Endothelial cell of umbilical vein (primary cell): ENCODE results near the gene SLC28A1.

Experiments
- POLR2A ChIP-seq: IDR thresholded peaks from 2 replicates; pipeline ENCODE4 v1.6.1; 2012; ENCODE audit warnings: low read depth, mild to moderate bottlenecking, control low read depth, low read length
- TF ChIP-seq, protein P1 (sequence below), 2 donors: IDR thresholded peaks; 1 replicate in 1 of 2; 2 replicates in 1 of 2; pipeline ENCODE4 v1.5.1; 2011; ENCODE audit warnings: low read length in 2 of 2, mild to moderate bottlenecking in 2 of 2, moderate library complexity in 2 of 2, control low read depth in 1 of 2, inconsistent platforms in 1 of 2, low read depth in 1 of 2; ENCODE audit not compliant: insufficient read depth in 1 of 2; ENCODE audit errors: extremely low read depth in 1 of 2

DNA sequence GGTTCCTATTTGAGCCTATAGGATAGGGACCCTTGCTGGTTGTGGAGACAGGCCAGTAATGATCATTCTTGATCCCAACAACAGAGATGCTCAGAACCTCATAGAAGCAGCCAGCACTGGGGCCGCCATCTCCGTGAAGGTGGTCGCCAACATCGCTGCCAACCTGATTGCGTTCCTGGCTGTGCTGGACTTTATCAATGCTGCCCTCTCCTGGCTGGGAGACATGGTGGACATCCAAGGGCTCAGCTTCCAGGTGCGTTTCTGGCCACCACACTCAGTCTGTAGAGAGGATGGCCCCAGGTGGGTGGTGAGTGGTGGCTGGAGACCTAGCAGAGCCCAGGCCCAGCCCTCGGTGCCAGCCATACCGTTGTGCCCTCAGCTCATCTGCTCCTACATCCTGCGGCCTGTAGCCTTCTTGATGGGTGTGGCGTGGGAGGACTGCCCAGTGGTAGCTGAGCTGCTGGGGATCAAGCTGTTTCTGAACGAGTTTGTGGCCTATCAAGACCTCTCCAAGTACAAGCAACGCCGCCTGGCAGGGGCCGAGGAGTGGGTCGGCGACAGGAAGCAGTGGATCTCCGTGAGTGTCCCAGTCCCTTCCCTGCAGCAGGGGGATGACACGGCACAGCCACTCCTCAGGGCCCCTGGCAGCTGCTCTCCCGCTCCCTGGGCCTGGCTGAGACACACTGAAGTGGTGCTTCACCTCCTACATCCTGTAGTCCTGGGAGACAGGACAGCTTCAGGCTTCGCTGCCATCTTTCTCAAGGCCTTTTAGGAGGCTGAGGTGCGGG lies 50.7 kb downstream of the SLC28A1 start:
- TF ChIP-seq, protein P1, sequence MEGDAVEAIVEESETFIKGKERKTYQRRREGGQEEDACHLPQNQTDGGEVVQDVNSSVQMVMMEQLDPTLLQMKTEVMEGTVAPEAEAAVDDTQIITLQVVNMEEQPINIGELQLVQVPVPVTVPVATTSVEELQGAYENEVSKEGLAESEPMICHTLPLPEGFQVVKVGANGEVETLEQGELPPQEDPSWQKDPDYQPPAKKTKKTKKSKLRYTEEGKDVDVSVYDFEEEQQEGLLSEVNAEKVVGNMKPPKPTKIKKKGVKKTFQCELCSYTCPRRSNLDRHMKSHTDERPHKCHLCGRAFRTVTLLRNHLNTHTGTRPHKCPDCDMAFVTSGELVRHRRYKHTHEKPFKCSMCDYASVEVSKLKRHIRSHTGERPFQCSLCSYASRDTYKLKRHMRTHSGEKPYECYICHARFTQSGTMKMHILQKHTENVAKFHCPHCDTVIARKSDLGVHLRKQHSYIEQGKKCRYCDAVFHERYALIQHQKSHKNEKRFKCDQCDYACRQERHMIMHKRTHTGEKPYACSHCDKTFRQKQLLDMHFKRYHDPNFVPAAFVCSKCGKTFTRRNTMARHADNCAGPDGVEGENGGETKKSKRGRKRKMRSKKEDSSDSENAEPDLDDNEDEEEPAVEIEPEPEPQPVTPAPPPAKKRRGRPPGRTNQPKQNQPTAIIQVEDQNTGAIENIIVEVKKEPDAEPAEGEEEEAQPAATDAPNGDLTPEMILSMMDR (IDR thresholded peaks at IDR 0.05; ENCODE audit: extremely low read depth in 1 of 2, insufficient read depth in 1 of 2, low read depth in 1 of 2, low read length in 2 of 2): peak; percentile 5 to 26
- TF ChIP-seq POLR2A: no peak
